SHP77 treated with DMSO at 0.1 percent for 48 hours (cell line): ENCODE results near the gene RING1.
"Not testable (repeated sequence)": the region's sequence is repeated elsewhere in the genome, so short reads cannot be mapped to it uniquely, and the experiment has no call there.

Experiments
- DNase-seq: peaks from one replicate; lab custom pipeline; 2025; lab: John Stamatoyannopoulos, UW

Gene RING1

GRCh38 chr6:33206027-33206863 is 2.1 kb upstream of the RING1 start:
- DNase-seq, result no peak

- no peak for DNase-seq
These were observed 1.3 kb upstream of the RING1 start for GRCh38 chr6:33206864-33207551.

- DNase-seq, result no peak
These were observed 679 bp upstream of the RING1 start for GRCh38 chr6:33207552-33208090.

GRCh38 chr6:33209856-33210255 is 1.6 kb downstream of the RING1 start:
- no peak for DNase-seq

- no peak for DNase-seq
These were observed 2.8 kb downstream of the RING1 start for GRCh38 chr6:33211136-33211535.

GRCh38 chr6:33211666-33212422 is 3.5 kb downstream of the RING1 start:
- no peak for DNase-seq

- DNase-seq, result no peak
These were observed 4.5 kb downstream of the RING1 start for GRCh38 chr6:33212857-33213165.

- no peak for DNase-seq
These were observed 5.1 kb downstream of the RING1 start for GRCh38 chr6:33213166-33213988.

GRCh38 chr6:33213989-33214335 is 5.7 kb downstream of the RING1 start:
- DNase-seq, result no peak

- no peak for DNase-seq
These were observed 7.2 kb downstream of the RING1 start for GRCh38 chr6:33215271-33216116.

GRCh38 chr6:33216117-33216649 is 7.9 kb downstream of the RING1 start:
- no peak for DNase-seq

GRCh38 chr6:33217246-33217645 is 8.9 kb downstream of the RING1 start:
- no peak for DNase-seq

- DNase-seq, result no peak
These were observed 9.4 kb downstream of the RING1 start for GRCh38 chr6:33217681-33218080.

GRCh38 chr6:33226503-33227120 is 18.3 kb downstream of the RING1 start:
- DNase-seq, result not testable (repeated sequence)

GRCh38 chr6:33235221-33235634 is 26.9 kb downstream of the RING1 start:
- no peak for DNase-seq

GRCh38 chr6:33236328-33236727 is 28.0 kb downstream of the RING1 start:
- no peak for DNase-seq

- no peak for DNase-seq
These were observed 28.6 kb downstream of the RING1 start for GRCh38 chr6:33236852-33237251.

- DNase-seq, result no peak
These were observed 29.4 kb downstream of the RING1 start for GRCh38 chr6:33237741-33238140.

GRCh38 chr6:33241968-33242367 is 33.7 kb downstream of the RING1 start:
- DNase-seq, result no peak

- DNase-seq, result no peak
These were observed 35.2 kb downstream of the RING1 start for GRCh38 chr6:33243476-33243875.
